ENCODE measurements around the gene L3MBTL4. TPM values are rescaled to one million over a fixed set of nuclear protein-coding genes. Genes with fewer than 3 reads are reported as not detected.

Gene L3MBTL4
- total RNA-seq, 3 donors from 2014 or later = 7.8 to 23.0 (median 19.7) TPM

DNA sequence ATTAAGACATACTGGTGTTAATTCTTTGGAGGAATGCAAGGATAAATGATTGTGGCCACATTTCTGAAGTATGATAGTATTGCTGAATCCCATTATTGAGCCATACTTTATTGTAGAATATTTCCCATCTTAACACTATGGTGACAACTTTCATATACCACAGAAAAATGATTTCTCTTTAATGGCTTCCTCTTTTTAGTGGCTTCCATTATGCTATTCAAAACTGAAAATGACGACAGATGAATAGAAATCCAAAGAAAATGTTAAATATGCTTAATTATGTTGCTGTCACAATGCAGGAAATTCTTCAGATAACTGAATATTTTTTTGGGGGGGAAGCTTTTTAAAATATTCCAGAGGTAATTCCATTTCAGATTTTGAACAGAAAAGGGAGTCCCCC is 430.5 kb downstream of the L3MBTL4 start:
- H3K4me1 ChIP-seq = no peaks in the 10 kb centered on the region
- H3K36me3 ChIP-seq = no peaks in the 10 kb centered on the region
- no peaks in the 10 kb centered on the region for H3K9me3 ChIP-seq
- H3K27me3 ChIP-seq = no peaks in the 10 kb centered on the region
- H3K4me3 ChIP-seq = no peak overlapping the region
- no peak overlapping the region for H3K27ac ChIP-seq
- intact Hi-C loops (cut with DNase I; ENCODE audit: low total_unique reads) = no loop called here
- DNase-seq (ENCODE audit: low spot score in 2 of 2) = no peak
- TF ChIP-seq POLR2A (IDR thresholded peaks at IDR 0.05) (no peak), POLR2AphosphoS5 (IDR thresholded peaks at IDR 0.05) (no peak)
- TF ChIP-seq, protein P1, sequence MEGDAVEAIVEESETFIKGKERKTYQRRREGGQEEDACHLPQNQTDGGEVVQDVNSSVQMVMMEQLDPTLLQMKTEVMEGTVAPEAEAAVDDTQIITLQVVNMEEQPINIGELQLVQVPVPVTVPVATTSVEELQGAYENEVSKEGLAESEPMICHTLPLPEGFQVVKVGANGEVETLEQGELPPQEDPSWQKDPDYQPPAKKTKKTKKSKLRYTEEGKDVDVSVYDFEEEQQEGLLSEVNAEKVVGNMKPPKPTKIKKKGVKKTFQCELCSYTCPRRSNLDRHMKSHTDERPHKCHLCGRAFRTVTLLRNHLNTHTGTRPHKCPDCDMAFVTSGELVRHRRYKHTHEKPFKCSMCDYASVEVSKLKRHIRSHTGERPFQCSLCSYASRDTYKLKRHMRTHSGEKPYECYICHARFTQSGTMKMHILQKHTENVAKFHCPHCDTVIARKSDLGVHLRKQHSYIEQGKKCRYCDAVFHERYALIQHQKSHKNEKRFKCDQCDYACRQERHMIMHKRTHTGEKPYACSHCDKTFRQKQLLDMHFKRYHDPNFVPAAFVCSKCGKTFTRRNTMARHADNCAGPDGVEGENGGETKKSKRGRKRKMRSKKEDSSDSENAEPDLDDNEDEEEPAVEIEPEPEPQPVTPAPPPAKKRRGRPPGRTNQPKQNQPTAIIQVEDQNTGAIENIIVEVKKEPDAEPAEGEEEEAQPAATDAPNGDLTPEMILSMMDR (IDR thresholded peaks at IDR 0.05) = no peak

DNA sequence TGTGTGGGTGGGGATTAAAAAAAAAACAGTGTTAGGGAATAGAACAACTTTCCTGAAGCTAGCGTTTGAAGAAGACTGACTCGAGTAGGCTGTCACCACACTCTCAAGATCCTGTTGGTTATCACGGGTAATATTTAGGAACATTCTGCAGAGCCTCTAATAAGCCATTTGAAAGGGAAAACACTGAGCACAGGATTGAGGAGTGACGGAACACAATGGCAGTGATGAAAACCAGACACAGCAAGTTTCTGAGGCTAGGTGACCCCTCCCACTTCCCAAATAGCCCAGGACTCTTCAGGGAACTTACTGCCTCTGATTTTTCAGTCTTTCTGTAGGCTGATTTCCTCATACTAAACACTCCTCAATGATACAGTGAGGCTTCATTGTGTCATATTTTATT is 431.2 kb downstream of the L3MBTL4 start:
- Histone ChIP-seq H3K4me3 (no peak overlapping the region), H3K4me1 (no peaks in the 10 kb centered on the region), H3K36me3 (no peaks in the 10 kb centered on the region), H3K27ac (no peak overlapping the region), H3K27me3 (no peaks in the 10 kb centered on the region), H3K9me3 (no peaks in the 10 kb centered on the region)
- TF ChIP-seq POLR2A (IDR thresholded peaks at IDR 0.05) (no peak), POLR2AphosphoS5 (IDR thresholded peaks at IDR 0.05) (no peak)
- TF ChIP-seq, protein P1 (IDR thresholded peaks at IDR 0.05) = no peak
- DNase-seq (ENCODE audit: low spot score in 2 of 2) = no peak
- intact Hi-C loops (cut with DNase I; ENCODE audit: low total_unique reads) = no loop called here

DNA sequence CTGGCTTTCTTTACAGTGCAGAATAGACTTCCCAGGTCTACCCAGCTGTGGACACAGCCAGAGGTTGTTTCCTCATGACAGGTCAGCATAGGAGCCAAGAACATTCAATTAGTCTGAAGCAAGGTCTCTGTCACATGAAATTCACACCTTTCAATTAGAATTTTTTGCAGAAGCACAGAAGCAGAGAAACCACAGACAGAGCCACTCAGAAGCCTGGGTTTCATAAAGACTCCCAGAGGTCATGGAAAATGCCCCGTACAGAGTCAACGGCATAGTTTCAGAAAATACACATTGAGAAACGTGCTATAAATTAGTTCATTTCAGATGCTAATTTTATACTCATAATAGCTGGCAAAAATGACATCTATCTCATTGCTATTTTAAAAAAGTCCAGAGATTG is 432.4 kb downstream of the L3MBTL4 start:
- Histone ChIP-seq H3K4me3 (no peak overlapping the region), H3K36me3 (no peaks in the 10 kb centered on the region), H3K27ac (no peak overlapping the region), H3K4me1 (no peaks in the 10 kb centered on the region), H3K9me3 (no peaks in the 10 kb centered on the region), H3K27me3 (no peaks in the 10 kb centered on the region)
- TF ChIP-seq POLR2AphosphoS5 (IDR thresholded peaks at IDR 0.05) (no peak), POLR2A (IDR thresholded peaks at IDR 0.05) (no peak)
- TF ChIP-seq, protein P1 (IDR thresholded peaks at IDR 0.05) = no peak
- intact Hi-C loops (cut with DNase I; ENCODE audit: low total_unique reads) = no loop called here
- no peak for DNase-seq (ENCODE audit: low spot score in 2 of 2)

DNA sequence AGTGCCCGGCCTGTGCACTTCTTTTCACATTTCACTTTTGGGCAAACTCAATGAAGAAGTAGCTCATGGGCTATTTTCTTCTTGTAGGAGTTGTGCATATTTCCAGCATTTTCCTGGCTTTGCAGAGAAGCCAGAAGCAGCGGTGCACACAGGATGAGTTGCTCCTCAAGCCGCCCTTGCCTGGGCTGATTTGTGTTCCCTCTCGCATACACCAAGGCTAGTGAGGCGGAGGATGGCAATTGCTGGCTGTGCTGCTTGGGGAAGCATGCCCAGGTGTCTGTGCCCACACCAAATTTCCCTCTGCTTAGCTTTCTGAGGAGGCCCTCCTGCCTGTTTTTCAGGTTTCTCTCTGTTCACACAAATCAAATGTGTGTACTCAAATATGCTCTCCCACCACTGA is 434.0 kb downstream of the L3MBTL4 start:
- Histone ChIP-seq H3K4me1 (no peaks in the 10 kb centered on the region), H3K36me3 (no peaks in the 10 kb centered on the region), H3K4me3 (no peak overlapping the region), H3K27me3 (no peaks in the 10 kb centered on the region), H3K9me3 (no peaks in the 10 kb centered on the region), H3K27ac (no peak overlapping the region)
- intact Hi-C loops (cut with DNase I; ENCODE audit: low total_unique reads) = no loop called here
- TF ChIP-seq POLR2A (IDR thresholded peaks at IDR 0.05) (no peak), POLR2AphosphoS5 (IDR thresholded peaks at IDR 0.05) (no peak)
- TF ChIP-seq, protein P1 (IDR thresholded peaks at IDR 0.05) = no peak
- no peak for DNase-seq (ENCODE audit: low spot score in 2 of 2)

DNA sequence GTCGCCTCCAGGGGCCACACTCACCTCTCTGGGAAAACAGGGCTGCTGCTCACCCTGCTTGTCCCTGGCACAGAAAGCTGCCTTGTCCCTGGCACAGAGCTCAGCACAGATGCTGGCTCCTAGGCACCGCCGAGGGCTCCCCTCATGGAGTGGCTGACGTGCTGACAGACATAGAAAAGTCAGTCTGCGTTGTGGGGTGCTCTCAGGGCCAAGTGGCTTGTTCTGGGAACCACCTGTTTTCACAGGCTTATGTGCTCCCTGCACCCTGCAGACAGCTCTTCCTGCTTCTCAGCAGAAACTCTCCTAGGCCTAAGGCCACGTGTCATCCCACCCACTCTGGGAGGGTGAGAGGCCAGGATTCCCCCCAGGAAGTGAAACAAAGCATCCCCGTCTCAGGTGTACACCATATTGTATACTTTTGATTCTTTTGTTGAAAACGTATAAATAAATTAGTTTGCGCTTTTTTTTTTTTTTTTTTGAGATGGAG is 434.7 kb downstream of the L3MBTL4 start:
- Histone ChIP-seq H3K4me3 (no peak overlapping the region), H3K36me3 (no peaks in the 10 kb centered on the region), H3K4me1 (no peaks in the 10 kb centered on the region), H3K27me3 (no peaks in the 10 kb centered on the region), H3K9me3 (no peaks in the 10 kb centered on the region), H3K27ac (no peak overlapping the region)
- TF ChIP-seq, protein P1 (IDR thresholded peaks at IDR 0.05) = no peak
- no peak for TF ChIP-seq POLR2A (IDR thresholded peaks at IDR 0.05)
- TF ChIP-seq POLR2AphosphoS5 (IDR thresholded peaks at IDR 0.05) = no peak
- DNase-seq (ENCODE audit: low spot score in 2 of 2) = no peak
- intact Hi-C loops (cut with DNase I; ENCODE audit: low total_unique reads) = no loop called here
